H1 (cell line): ENCODE results near the gene ZNF726. TPM values are rescaled to one million over a fixed set of nuclear protein-coding genes. Genes with fewer than 3 reads are reported as not detected.

Experiments used
- CTCF ChIA-PET: fragments of 300-600 bp; sonication (Branson Sonifier 250); formaldehyde crosslinking; loops from one replicate; lab custom pipeline; 2021; ENCODE audit not compliant: partially characterized antibody; lab: Charles Lee
- POLR2A ChIA-PET: fragments of 300-600 bp; sonication (Branson Sonifier 250); formaldehyde crosslinking; loops from one replicate; lab custom pipeline; 2021; ENCODE audit warnings: inconsistent platforms; ENCODE audit not compliant: partially characterized antibody; lab: Charles Lee
- DNase-seq, 2 experiments: peaks; one replicate each; pipeline versions ENCODE4 v3.0.0 to v3.0.0-alpha.2; 2010 to 2022; ENCODE audit warnings: low spot score in 2 of 2, low read depth in 1 of 2, mixed read lengths in 1 of 2
- FAIRE-seq: peaks from 2 replicates; lab custom pipeline; 2011; peaks lifted over from hg19 to GRCh38; lab: Jason Lieb, UNC
- H2AFZ ChIP-seq: 2 replicates; pipeline ENCODE4 v1.8.1; 2012; ENCODE audit warnings: low read length, inconsistent platforms
- H2AK5ac ChIP-seq: 2 replicates; pipeline ENCODE4 v1.6.1; 2013; ENCODE audit warnings: low read depth, low read length
- H2BK120ac ChIP-seq: replicated peaks from 2 replicates; pipeline ENCODE3; 2013; ENCODE audit warnings: low read depth, low read length, inconsistent platforms
- H2BK12ac ChIP-seq: 2 replicates; pipeline ENCODE4 v1.6.1; 2013; ENCODE audit warnings: low read depth, low read length
- H2BK15ac ChIP-seq: 2 replicates; pipeline ENCODE4 v1.6.1; 2013; ENCODE audit warnings: low read length
- H2BK20ac ChIP-seq: 2 replicates; pipeline ENCODE4 v1.6.1; 2013; ENCODE audit warnings: low read length
- H2BK5ac ChIP-seq: 2 replicates; pipeline ENCODE4 v1.6.1; 2013; ENCODE audit warnings: low read depth, low read length
- H3K14ac ChIP-seq: 2 replicates; pipeline ENCODE4 v1.6.1; 2013; ENCODE audit warnings: inconsistent platforms; ENCODE audit not compliant: insufficient read length
- H3K18ac ChIP-seq: 2 replicates; pipeline ENCODE4 v1.6.1; 2013; ENCODE audit warnings: low read length; ENCODE audit errors: extremely low read depth
- H3K23ac ChIP-seq: 2 replicates; pipeline ENCODE4 v1.6.1; 2013; ENCODE audit warnings: inconsistent platforms; ENCODE audit not compliant: insufficient read length
- H3K23me2 ChIP-seq: 2 replicates; pipeline ENCODE4 v1.6.1; 2013; ENCODE audit warnings: low read depth, low read length
- H3K27ac ChIP-seq: 2 replicates; pipeline ENCODE4 v1.6.1; 2011; ENCODE audit warnings: low read depth, low read length, inconsistent platforms
- H3K27me3 ChIP-seq, 4 experiments: replicated peaks in 1 of 4; 1 replicate in 1 of 4; 2 replicates in 3 of 4; pipeline versions ENCODE4 v1.6.1 to v1.8.1; 2011 to 2013; ENCODE audit warnings: low read length in 3 of 4, mild to moderate bottlenecking in 3 of 4, inconsistent platforms in 2 of 4, mixed read lengths in 2 of 4, moderate library complexity in 1 of 4; ENCODE audit not compliant: control insufficient read depth in 3 of 4, insufficient read depth in 3 of 4; ENCODE audit errors: extremely low read depth in 1 of 4
- H3K36me3 ChIP-seq, 4 experiments: 2 replicates each; pipeline versions ENCODE4 v1.6.1 to v1.8.1; 2011 to 2013; ENCODE audit warnings: mild to moderate bottlenecking in 4 of 4, low read length in 3 of 4, moderate library complexity in 2 of 4, control low read depth in 1 of 4, inconsistent platforms in 1 of 4; ENCODE audit not compliant: insufficient read depth in 4 of 4, control insufficient read depth in 2 of 4
- H3K4ac ChIP-seq: replicated peaks from 2 replicates; pipeline ENCODE3; 2013; ENCODE audit warnings: low read length, low read depth, mixed read lengths, inconsistent platforms; ENCODE audit not compliant: insufficient read length
- H3K4me1 ChIP-seq, 4 experiments: replicated peaks in 1 of 4; 1 replicate in 1 of 4; 2 replicates in 3 of 4; pipeline versions ENCODE4 v1.6.1 to v1.8.1; 2011 to 2013; ENCODE audit warnings: low read length in 3 of 4, inconsistent platforms in 2 of 4, mixed read lengths in 1 of 4; ENCODE audit not compliant: insufficient read depth in 4 of 4, control insufficient read depth in 3 of 4
- H3K4me2 ChIP-seq, 2 experiments: 2 replicates each; pipeline versions ENCODE4 v1.6.1 to v1.8.1; 2011 to 2013; ENCODE audit warnings: low read depth in 2 of 2, low read length in 2 of 2, control low read depth in 1 of 2, inconsistent platforms in 1 of 2, mild to moderate bottlenecking in 1 of 2; ENCODE audit not compliant: insufficient read depth in 1 of 2
- H3K4me3 ChIP-seq, 4 experiments: fragments of 200-600, 300-600 bp in 1 of 4; sonication (generic), shearing (Covaris generic), sonication (Bioruptor Twin) in 1 of 4; 2 replicates each; pipeline versions ENCODE4 v1.5.1 to v1.8.1; 2011 to 2016; ENCODE audit warnings: low read length in 4 of 4, low read depth in 3 of 4, control low read depth in 2 of 4, inconsistent platforms in 2 of 4, mild to moderate bottlenecking in 2 of 4, mixed read lengths in 1 of 4, moderate library complexity in 1 of 4; ENCODE audit not compliant: insufficient read depth in 2 of 4; ENCODE audit errors: extremely low read depth in 1 of 4
- H3K56ac ChIP-seq: replicated peaks from 2 replicates; pipeline ENCODE3; 2013; ENCODE audit warnings: low read depth, mild to moderate bottlenecking, mixed read lengths, low read length, inconsistent platforms; ENCODE audit not compliant: insufficient read length
- H3K79me1 ChIP-seq: 2 replicates; pipeline ENCODE4 v1.6.1; 2013; ENCODE audit warnings: low read depth, low read length, control low read depth
- H3K79me2 ChIP-seq, 2 experiments: 2 replicates each; pipeline versions ENCODE4 v1.6.1 to v1.8.1; 2012 to 2013; ENCODE audit warnings: low read length in 2 of 2, mild to moderate bottlenecking in 2 of 2, inconsistent platforms in 1 of 2; ENCODE audit not compliant: insufficient read depth in 2 of 2, control insufficient read depth in 1 of 2
- H3K9ac ChIP-seq, 4 experiments: replicated peaks in 1 of 4; 1 replicate in 1 of 4; 2 replicates in 3 of 4; pipeline versions ENCODE4 v1.6.1 to v1.8.1; 2011 to 2013; ENCODE audit warnings: low read depth in 3 of 4, low read length in 3 of 4, control low read depth in 2 of 4, mild to moderate bottlenecking in 2 of 4, moderate library complexity in 2 of 4, inconsistent platforms in 1 of 4; ENCODE audit errors: extremely low read depth in 1 of 4
- H3K9me3 ChIP-seq, 2 experiments: 2 replicates each; pipeline versions ENCODE4 v1.6.1 to v1.8.1; 2012 to 2013; ENCODE audit warnings: mild to moderate bottlenecking in 2 of 2, moderate library complexity in 2 of 2, control low read depth in 1 of 2, inconsistent platforms in 1 of 2, low read depth in 1 of 2, low read length in 1 of 2, mixed read lengths in 1 of 2; ENCODE audit not compliant: insufficient read depth in 2 of 2
- H4K20me1 ChIP-seq, 2 experiments: replicated peaks in 1 of 2; 2 replicates each; pipeline versions ENCODE3 to v1.8.1; 2011 to 2013; ENCODE audit warnings: inconsistent platforms in 2 of 2, low read length in 2 of 2, mild to moderate bottlenecking in 1 of 2; ENCODE audit not compliant: insufficient read depth in 2 of 2, control insufficient read depth in 1 of 2
- H4K5ac ChIP-seq: 2 replicates; pipeline ENCODE4 v1.6.1; 2013; ENCODE audit warnings: low read length, low read depth, mixed read lengths, inconsistent platforms; ENCODE audit not compliant: insufficient read length
- H4K8ac ChIP-seq: 2 replicates; pipeline ENCODE4 v1.8.0; 2013; ENCODE audit warnings: mild to moderate bottlenecking, moderate library complexity, low read length, inconsistent platforms; ENCODE audit not compliant: insufficient read depth; ENCODE audit errors: extremely low read depth
- H4K91ac ChIP-seq: replicated peaks from 2 replicates; pipeline ENCODE3; 2013; ENCODE audit warnings: low read length, mixed read lengths, inconsistent platforms; ENCODE audit not compliant: insufficient read length
- CEBPB ChIP-seq: IDR thresholded peaks from 2 replicates; pipeline ENCODE4 v1.6.1; 2012; ENCODE audit warnings: low read depth, low read length
- CHD1 ChIP-seq: IDR thresholded peaks from 2 replicates; pipeline ENCODE4 v1.6.1; 2012; ENCODE audit warnings: low read depth, low read length, improper control_type of control experiment
- NANOG ChIP-seq: IDR thresholded peaks from 2 replicates; pipeline ENCODE4 v1.6.1; 2011; ENCODE audit warnings: low read length, low read depth, mild to moderate bottlenecking, inconsistent platforms; ENCODE audit not compliant: insufficient read depth, poor library complexity, severe bottlenecking
- POU5F1 ChIP-seq: IDR thresholded peaks from 2 replicates; pipeline ENCODE4 v1.6.1; 2011; ENCODE audit warnings: low read depth, mild to moderate bottlenecking, low read length, moderate library complexity
- RBBP5 ChIP-seq: IDR thresholded peaks from 2 replicates; pipeline ENCODE4 v1.7.1; 2012; ENCODE audit warnings: low read depth, mild to moderate bottlenecking, inconsistent platforms, low read length, moderate library complexity, borderline replicate concordance
- TBP ChIP-seq: IDR thresholded peaks from 2 replicates; pipeline ENCODE4 v1.6.1; 2011; ENCODE audit warnings: low read depth, low read length, improper control_type of control experiment
- YY1 ChIP-seq: IDR thresholded peaks from 2 replicates; pipeline ENCODE4 v1.6.1; 2011; ENCODE audit warnings: low read depth, mild to moderate bottlenecking, low read length
- WGBS, 2 experiments: shearing (Covaris generic) in 1 of 2; methylation state at CpG; one replicate each; pipeline versions ENCODE4 v1.1.6 to v1.1.7; 2013 to 2015; ENCODE audit warnings: low lambda C conversion rate in 2 of 2, mixed read lengths in 2 of 2, inconsistent platforms in 1 of 2, low coverage in 1 of 2, missing lambda C conversion rate in 1 of 2; ENCODE audit not compliant: insufficient replicate concordance in 2 of 2, insufficient coverage in 1 of 2, insufficient read length in 1 of 2; ENCODE audit errors: extremely low coverage in 1 of 2, missing lambda C conversion rate in 1 of 2; 5-methylcytosine and 5-hydroxymethylcytosine counted together
- polyA plus RNA-seq, 7 experiments: library from polyadenylated mRNA; depleted of rRNA in 3 of 7; stranded (reverse) in 5 of 7; unstranded in 2 of 7; fragments of >200 nt in 5 of 7; fragments of 200-250 nt in 2 of 7; gene quantifications; 1 replicate in 5 of 7; 2 replicates in 1 of 7; 4 replicates in 1 of 7; pipeline versions ENCODE4 v1.2.1 to v1.2.3, GENCODE V29; 2011 to 2013; ENCODE audit warnings: missing spikeins in 2 of 7, mixed read lengths in 2 of 7
- total RNA-seq: library from RNA; stranded (reverse); fragmentation: NEBNext Ultra II Directional; extraction: Animal tissue kit (Norgen Biotek cat#: 25700); gene quantifications from 2 replicates; pipeline ENCODE4 v1.2.1, GENCODE V29; 2021

Gene ZNF726
- total and polyA plus RNA-seq, 2 of the 8 experiments (the other 6 are each of a cell fraction or from before 2014, with no cell fraction given): not detected

GRCh38 chr19:23905771-23906170 lies 8.9 kb upstream of the ZNF726 start:
- Histone ChIP-seq H3K23me2 (no peaks in the 10 kb centered on the region), H3K9me3 (peaks cover 79 to 95% of the 10 kb centered on the region in 2 experiments), H4K5ac (no peak overlapping the region), H2AFZ (no peak overlapping the region), H2BK15ac (no peak overlapping the region), H2AK5ac (no peak overlapping the region), H3K23ac (no peak overlapping the region), H3K79me2 (no peaks in the 10 kb centered on the region), H3K4ac (no peak overlapping the region), H2BK12ac (no peak overlapping the region), H3K4me1 (no peaks in the 10 kb centered on the region), H4K91ac (no peak overlapping the region), H2BK120ac (no peak overlapping the region), H3K14ac (no peak overlapping the region), H3K9ac (no peak overlapping the region), H3K36me3 (no peaks in the 10 kb centered on the region; a peak in 1 of 8 replicates), H3K56ac (no peak overlapping the region), H3K18ac (no peak overlapping the region), H2BK5ac (no peak overlapping the region), H3K4me3 (no peak overlapping the region), H3K27me3 (no peaks in the 10 kb centered on the region), H3K4me2 (no peak overlapping the region), H4K8ac (no peak overlapping the region), H3K79me1 (no peaks in the 10 kb centered on the region), H4K20me1 (no peaks in the 10 kb centered on the region), H2BK20ac (no peak overlapping the region), H3K27ac (no peak overlapping the region)
- CTCF ChIA-PET: no interaction called here
- WGBS, 2 experiments: 68% methylated on average over 4 of the region's 4 CpGs; no CpG with 5 or more reads in 1 of the 2 experiments
- POLR2A ChIA-PET: no interaction called here
- FAIRE-seq (no peak), DNase-seq (no peak)
- TF ChIP-seq CHD1 (no peak), NANOG (no peak), POU5F1 (no peak), TBP (no peak), RBBP5 (no peak), CEBPB (no peak), YY1 (no peak)
